ENCODE data around the gene ANO2. TPM values are rescaled to one million over a fixed set of nuclear protein-coding genes. Genes with fewer than 3 reads are reported as not detected.

Gene ANO2
- total RNA-seq, 2 experiments from 2014 or later = not detected

DNA sequence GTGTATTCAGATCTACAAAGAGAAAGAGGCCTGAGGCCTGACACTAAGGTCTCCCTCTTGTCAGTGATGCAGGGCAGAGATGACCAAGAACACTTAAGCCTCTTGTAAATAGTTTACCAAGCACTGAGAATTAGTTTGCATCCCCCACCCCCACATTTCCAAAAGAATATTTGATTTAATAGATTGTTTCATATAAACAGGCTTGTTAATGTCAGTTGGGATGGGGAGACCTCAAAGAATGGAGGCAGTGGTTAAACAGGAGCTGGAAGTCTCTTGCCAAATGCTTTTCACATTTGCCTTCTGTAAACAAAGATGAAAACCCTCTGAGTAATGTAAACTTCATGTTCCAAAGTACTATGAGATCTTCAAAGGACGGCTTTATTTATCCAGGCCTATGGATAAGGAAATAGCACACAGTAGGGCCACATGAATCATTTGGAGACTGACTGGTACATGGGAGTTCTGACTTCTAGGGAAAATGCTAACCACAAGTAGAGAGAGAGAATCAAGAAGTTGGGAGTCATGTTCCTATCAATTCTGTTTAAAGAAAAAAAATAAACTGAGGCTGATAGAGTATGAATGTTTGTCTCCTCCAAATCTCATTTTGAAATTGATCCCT lies 234.7 kb downstream of the ANO2 start:
- Mint-ChIP-seq H3K9me3 (ENCODE audit: low read depth) (no peaks in the 10 kb centered on the region), H3K4me1 (no peaks in the 10 kb centered on the region), H3K27me3 (peaks cover 5% of the 10 kb centered on the region), H3K27ac (no peak overlapping the region), H3K4me3 (no peak overlapping the region), H3K36me3 (ENCODE audit: low read depth) (no peaks in the 10 kb centered on the region)
- intact Hi-C loops (cut with DNase I, micrococcal nuclease) = no loop called here
- ChIA-PET POLR2A (no interaction called here), CTCF (no interaction called here)
- ATAC-seq (no peak), DNase-seq (no peak)

GRCh38 chr12:5708371-5708770 lies 236.7 kb downstream of the ANO2 start:
- POLR2A ChIA-PET = no interaction called here
- DNase-seq = no peak
- H3K27ac Mint-ChIP-seq = no peak overlapping the region

GRCh38 chr12:5706247-5706646 lies 238.8 kb downstream of the ANO2 start:
- Mint-ChIP-seq H3K4me3 (no peak overlapping the region), H3K4me1 (no peaks in the 10 kb centered on the region), H3K9me3 (ENCODE audit: low read depth) (no peaks in the 10 kb centered on the region), H3K27me3 (peaks cover 7% of the 10 kb centered on the region), H3K36me3 (ENCODE audit: low read depth) (no peaks in the 10 kb centered on the region), H3K27ac (no peak overlapping the region)
- DNase-seq (no peak), ATAC-seq (no peak)
- intact Hi-C loops (cut with DNase I, micrococcal nuclease) = no loop called here
- POLR2A ChIA-PET = no interaction called here
- CTCF ChIA-PET = interaction anchor here (0.5 to 1.3 kb wide), 2 partner anchors 12 to 18 kb away, joined by 3 read pairs; no protein-coding TSS in a partner anchor

More at GRCh38 chr12:5708371-5708770, 236.7 kb downstream of the ANO2 start:
- Mint-ChIP-seq H3K36me3 (ENCODE audit: low read depth) (no peaks in the 10 kb centered on the region), H3K27me3 (peaks cover 3% of the 10 kb centered on the region), H3K4me3 (no peak overlapping the region), H3K4me1 (no peaks in the 10 kb centered on the region), H3K9me3 (ENCODE audit: low read depth) (no peaks in the 10 kb centered on the region)
- CTCF ChIA-PET = interaction anchor here (1.6 kb wide), 1 partner anchor 37 kb away, joined by 6 read pairs; no protein-coding TSS in a partner anchor
- ATAC-seq = no peak
- intact Hi-C loops (cut with DNase I, micrococcal nuclease) = no loop called here

DNA sequence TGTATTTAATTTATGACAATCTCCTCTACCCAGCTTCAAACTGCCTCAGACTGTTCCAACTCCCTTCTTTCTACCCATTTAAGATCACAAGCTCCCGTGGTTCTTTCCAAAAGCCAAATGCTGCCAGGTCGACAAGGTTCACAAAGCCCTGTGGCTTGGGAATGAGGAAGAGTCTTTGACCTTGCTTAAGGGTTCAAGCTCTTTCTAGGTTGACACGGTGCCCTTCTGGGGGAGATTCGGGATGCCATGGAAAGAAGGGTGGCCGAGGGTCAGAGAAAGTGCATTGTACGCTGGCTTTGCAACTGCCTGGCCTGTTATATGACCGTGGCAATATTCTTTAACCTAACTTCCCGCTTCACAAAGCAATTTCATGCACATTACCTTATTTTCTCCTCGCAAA lies 239.3 kb downstream of the ANO2 start:
- CTCF ChIA-PET = interaction anchor here (1.3 kb wide), 1 partner anchor 18 kb away, joined by 3 read pairs; no protein-coding TSS in a partner anchor
- DNase-seq (no peak), ATAC-seq (no peak)
- POLR2A ChIA-PET = no interaction called here
- no peaks in the 10 kb centered on the region for H3K36me3 Mint-ChIP-seq (ENCODE audit: low read depth)
- H3K27ac Mint-ChIP-seq = no peak overlapping the region
- H3K27me3 Mint-ChIP-seq = peaks cover 7% of the 10 kb centered on the region
- intact Hi-C loops (cut with DNase I, micrococcal nuclease) = no loop called here
- H3K9me3 Mint-ChIP-seq (ENCODE audit: low read depth) = no peaks in the 10 kb centered on the region
- no peak overlapping the region for H3K4me3 Mint-ChIP-seq
- no peaks in the 10 kb centered on the region for H3K4me1 Mint-ChIP-seq

GRCh38 chr12:5694759-5695409 lies 250.2 kb downstream of the ANO2 start:
- intact Hi-C loops (cut with DNase I, micrococcal nuclease) = no loop called here
- Mint-ChIP-seq H3K27ac (no peak overlapping the region), H3K27me3 (peaks cover 2% of the 10 kb centered on the region), H3K4me3 (no peak overlapping the region), H3K4me1 (no peaks in the 10 kb centered on the region), H3K36me3 (ENCODE audit: low read depth) (no peaks in the 10 kb centered on the region), H3K9me3 (ENCODE audit: low read depth) (no peaks in the 10 kb centered on the region)
- no peak for ATAC-seq
- ChIA-PET CTCF (no interaction called here), POLR2A (no interaction called here)
- no peak for DNase-seq

DNA sequence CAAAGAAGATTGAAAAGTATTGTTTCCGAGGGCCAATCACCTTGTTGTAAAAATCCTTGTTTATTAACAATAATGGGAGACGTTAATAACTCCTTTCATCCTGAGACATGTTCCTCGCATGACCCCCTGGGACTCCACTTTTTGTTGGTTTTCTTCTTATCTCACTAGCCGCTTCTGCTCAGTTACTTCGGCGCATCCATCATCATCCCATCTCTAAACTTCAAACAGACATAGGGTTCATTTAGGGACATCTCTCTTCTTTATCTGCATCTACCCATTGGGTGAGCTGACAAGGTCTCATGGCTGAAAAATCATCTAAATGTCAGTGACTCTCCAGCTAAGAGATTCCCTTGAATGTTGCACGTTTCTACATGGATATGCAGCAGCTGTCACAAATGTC lies 252.2 kb downstream of the ANO2 start:
- DNase-seq = no peak
- H3K36me3 Mint-ChIP-seq (ENCODE audit: low read depth) = no peaks in the 10 kb centered on the region
- H3K4me3 Mint-ChIP-seq = no peak overlapping the region
- no peak overlapping the region for H3K27ac Mint-ChIP-seq
- ChIA-PET POLR2A (no interaction called here), CTCF (no interaction called here)
- intact Hi-C loops (cut with DNase I, micrococcal nuclease) = no loop called here
- H3K4me1 Mint-ChIP-seq = no peaks in the 10 kb centered on the region
- H3K27me3 Mint-ChIP-seq = no peaks in the 10 kb centered on the region
- H3K9me3 Mint-ChIP-seq (ENCODE audit: low read depth) = no peaks in the 10 kb centered on the region
- no peak for ATAC-seq

DNA sequence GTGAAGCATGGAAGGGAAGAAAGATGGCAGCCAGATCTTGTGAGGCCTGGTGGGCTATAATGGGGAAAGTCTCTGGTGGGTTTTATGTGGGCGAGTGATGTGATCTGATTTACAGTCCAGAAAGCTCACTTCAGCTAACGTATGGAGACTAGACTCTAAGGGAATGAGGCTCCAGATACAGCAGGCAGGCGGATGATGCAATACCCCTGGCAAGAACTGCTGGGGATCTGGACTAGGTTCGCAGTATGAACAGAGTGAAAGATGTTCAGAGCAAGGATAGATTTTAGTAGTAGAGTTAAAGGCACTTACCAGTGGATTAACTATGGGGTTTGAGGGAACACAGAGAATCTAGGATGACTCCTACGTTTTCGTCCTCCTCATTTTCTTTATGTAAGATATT lies 253.1 kb downstream of the ANO2 start:
- Mint-ChIP-seq H3K27me3 (no peaks in the 10 kb centered on the region), H3K27ac (no peak overlapping the region), H3K9me3 (ENCODE audit: low read depth) (no peaks in the 10 kb centered on the region), H3K36me3 (ENCODE audit: low read depth) (no peaks in the 10 kb centered on the region), H3K4me1 (no peaks in the 10 kb centered on the region), H3K4me3 (no peak overlapping the region)
- CTCF ChIA-PET = no interaction called here
- ATAC-seq = no peak
- POLR2A ChIA-PET = no interaction called here
- intact Hi-C loops (cut with DNase I, micrococcal nuclease) = no loop called here
- no peak for DNase-seq

DNA sequence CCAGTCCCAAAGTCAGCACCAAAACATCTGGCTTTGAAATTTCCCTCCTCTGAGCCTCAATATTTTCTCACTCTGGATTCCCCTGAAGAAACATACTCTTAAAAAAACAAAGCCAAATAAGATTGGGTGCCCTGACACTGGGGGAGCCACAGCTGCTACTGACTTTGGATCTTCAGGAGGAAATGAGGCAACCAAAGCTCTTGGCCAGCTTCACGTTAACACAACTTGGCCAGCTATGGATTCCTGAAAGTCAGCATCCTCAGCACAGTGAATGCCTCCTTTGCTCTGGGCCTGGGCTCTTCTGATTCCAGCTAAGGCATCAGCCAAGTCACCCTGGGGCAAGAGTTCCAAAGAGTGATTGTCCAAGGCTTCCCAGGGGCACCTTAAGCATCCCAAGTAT lies 254.8 kb downstream of the ANO2 start:
- Mint-ChIP-seq H3K9me3 (ENCODE audit: low read depth) (no peaks in the 10 kb centered on the region), H3K4me3 (no peak overlapping the region), H3K4me1 (no peaks in the 10 kb centered on the region), H3K27ac (no peak overlapping the region), H3K36me3 (ENCODE audit: low read depth) (no peaks in the 10 kb centered on the region), H3K27me3 (no peaks in the 10 kb centered on the region)
- intact Hi-C loops (cut with DNase I, micrococcal nuclease) = no loop called here
- ATAC-seq = no peak
- ChIA-PET POLR2A (no interaction called here), CTCF (no interaction called here)
- no peak for DNase-seq

DNA sequence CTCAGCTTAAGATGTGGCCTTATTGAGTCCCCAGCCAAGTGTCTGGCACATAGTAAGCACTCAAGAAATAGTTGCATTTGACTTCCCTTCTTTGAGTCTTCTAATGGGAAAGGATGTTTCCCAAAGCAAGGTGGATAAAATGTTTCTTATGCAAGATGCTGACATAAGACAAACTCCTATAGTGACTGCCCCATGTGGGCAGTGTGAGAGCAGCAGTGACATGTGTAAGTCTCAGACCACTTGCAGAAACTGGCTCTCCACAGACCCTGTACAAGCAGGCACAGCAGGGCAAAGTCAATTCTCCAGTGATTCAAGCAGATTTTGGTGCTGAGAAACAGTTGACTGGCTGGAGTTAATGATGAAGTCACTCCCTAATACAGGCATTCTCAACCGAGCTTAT lies 255.3 kb downstream of the ANO2 start:
- H3K27me3 Mint-ChIP-seq = no peaks in the 10 kb centered on the region

DNA sequence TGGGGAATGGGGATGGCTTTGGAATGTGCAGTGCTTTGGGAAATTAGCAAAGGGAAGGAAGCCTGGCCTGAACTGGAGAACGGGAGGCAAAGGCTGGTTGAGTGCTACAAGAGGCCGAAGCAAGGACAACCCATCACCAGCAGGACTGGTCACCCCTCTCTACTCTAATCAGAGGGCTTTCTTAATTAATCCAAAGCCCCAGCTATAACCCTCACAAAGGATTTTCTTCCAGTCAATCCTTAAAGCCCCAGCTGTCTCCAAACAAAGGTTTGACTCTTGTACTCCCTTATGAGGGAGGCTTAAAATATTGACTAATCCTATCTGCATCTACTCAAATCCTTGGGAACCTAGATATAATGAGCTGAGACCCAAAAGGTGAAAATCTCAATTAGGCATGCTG lies 256.8 kb downstream of the ANO2 start:
- Mint-ChIP-seq H3K27me3 (no peaks in the 10 kb centered on the region), H3K9me3 (ENCODE audit: low read depth) (no peaks in the 10 kb centered on the region), H3K36me3 (ENCODE audit: low read depth) (no peaks in the 10 kb centered on the region), H3K27ac (no peak overlapping the region), H3K4me1 (no peaks in the 10 kb centered on the region), H3K4me3 (no peak overlapping the region)
- ATAC-seq (no peak), DNase-seq (no peak)
- ChIA-PET POLR2A (no interaction called here), CTCF (no interaction called here)
- intact Hi-C loops (cut with DNase I, micrococcal nuclease) = no loop called here

More for the DNA sequence above, 255.3 kb downstream of the ANO2 start:
- ATAC-seq (no peak), DNase-seq (no peak)
- Mint-ChIP-seq H3K9me3 (ENCODE audit: low read depth) (no peaks in the 10 kb centered on the region), H3K36me3 (ENCODE audit: low read depth) (no peaks in the 10 kb centered on the region), H3K27ac (no peak overlapping the region), H3K4me3 (no peak overlapping the region), H3K4me1 (no peaks in the 10 kb centered on the region)
- intact Hi-C loops (cut with DNase I, micrococcal nuclease) = no loop called here
- ChIA-PET CTCF (no interaction called here), POLR2A (no interaction called here)

GRCh38 chr12:5685935-5686334 lies 259.1 kb downstream of the ANO2 start:
- H3K4me1 Mint-ChIP-seq = no peaks in the 10 kb centered on the region
- H3K4me3 Mint-ChIP-seq = no peak overlapping the region
- ATAC-seq (no peak), DNase-seq (no peak)
- H3K36me3 Mint-ChIP-seq (ENCODE audit: low read depth) = no peaks in the 10 kb centered on the region
- H3K27ac Mint-ChIP-seq = no peak overlapping the region
- CTCF ChIA-PET = no interaction called here
- no peaks in the 10 kb centered on the region for H3K27me3 Mint-ChIP-seq
- POLR2A ChIA-PET = no interaction called here
- H3K9me3 Mint-ChIP-seq (ENCODE audit: low read depth) = no peaks in the 10 kb centered on the region
- intact Hi-C loops (cut with DNase I, micrococcal nuclease) = no loop called here

DNA sequence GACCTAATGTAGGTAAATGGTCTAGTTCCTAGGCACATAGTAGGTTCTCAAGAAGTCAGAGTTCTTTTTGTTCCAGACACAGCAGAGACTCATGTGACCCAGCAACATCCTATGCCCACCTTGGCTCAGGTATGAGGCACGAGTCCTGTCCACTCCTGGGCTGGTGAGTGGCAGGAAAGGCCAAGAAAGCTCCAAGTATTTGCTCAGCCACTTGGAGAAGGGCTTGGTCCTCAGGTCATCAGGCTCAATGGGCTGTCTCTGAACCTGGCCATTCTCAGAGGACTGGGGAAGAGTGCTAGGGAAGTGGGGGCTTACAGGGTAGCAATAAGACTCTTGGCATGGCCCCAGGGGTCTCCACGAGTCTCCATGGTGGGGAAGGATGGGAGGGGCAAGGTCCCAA lies 260.1 kb downstream of the ANO2 start:
- ATAC-seq (no peak), DNase-seq (no peak)
- H3K4me3 Mint-ChIP-seq = no peak overlapping the region
- ChIA-PET CTCF (no interaction called here), POLR2A (no interaction called here)
- no peaks in the 10 kb centered on the region for H3K27me3 Mint-ChIP-seq
- no peaks in the 10 kb centered on the region for H3K9me3 Mint-ChIP-seq (ENCODE audit: low read depth)
- H3K36me3 Mint-ChIP-seq (ENCODE audit: low read depth) = no peaks in the 10 kb centered on the region
- no peaks in the 10 kb centered on the region for H3K4me1 Mint-ChIP-seq
- intact Hi-C loops (cut with DNase I, micrococcal nuclease) = no loop called here
- H3K27ac Mint-ChIP-seq = no peak overlapping the region

Measured in activated CD4-positive, alpha-beta T cell treated with anti-CD3 and anti-CD28 coated beads for 36 hours (primary cell).